ENCODE data around the gene PDLIM5.

PDLIM5 gene

DNA sequence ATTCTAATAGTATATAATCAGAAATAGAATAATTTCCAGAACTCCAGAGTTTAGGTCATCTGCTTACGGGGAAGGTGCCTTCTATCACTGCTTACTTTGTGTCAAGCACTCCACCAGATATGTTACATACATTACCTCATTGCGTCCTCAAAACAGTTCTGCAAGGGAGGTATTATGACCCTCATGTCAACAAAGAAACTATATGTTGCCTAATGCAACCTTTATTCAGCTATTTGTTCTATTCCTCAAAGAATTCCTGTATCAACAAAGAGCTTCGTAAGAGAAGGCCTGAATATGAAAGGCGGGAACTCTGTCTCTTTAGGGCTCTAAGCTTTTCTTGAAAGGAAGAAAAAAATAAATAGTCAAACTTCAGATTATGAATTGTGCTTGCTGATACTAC, 114.7 kb downstream of the PDLIM5 start:
- ATAC-seq (ENCODE audit: low read depth) (no peak), DNase-seq (ENCODE audit: low spot score) (no peak)
- H3K4me1 ChIP-seq (ENCODE audit: insufficient read depth, poor library complexity, severe bottlenecking) = peaks cover 8% of the 10 kb centered on the region
- no peak overlapping the region for H3K4me3 ChIP-seq (ENCODE audit: severe bottlenecking)
- no peaks in the 10 kb centered on the region for H3K9me3 ChIP-seq (ENCODE audit: severe bottlenecking)
- no peaks in the 10 kb centered on the region for H3K27me3 ChIP-seq (ENCODE audit: insufficient read depth, poor library complexity, severe bottlenecking)
- no peak overlapping the region for H3K27ac ChIP-seq (ENCODE audit: poor library complexity, severe bottlenecking)
- TF ChIP-seq, protein P1, sequence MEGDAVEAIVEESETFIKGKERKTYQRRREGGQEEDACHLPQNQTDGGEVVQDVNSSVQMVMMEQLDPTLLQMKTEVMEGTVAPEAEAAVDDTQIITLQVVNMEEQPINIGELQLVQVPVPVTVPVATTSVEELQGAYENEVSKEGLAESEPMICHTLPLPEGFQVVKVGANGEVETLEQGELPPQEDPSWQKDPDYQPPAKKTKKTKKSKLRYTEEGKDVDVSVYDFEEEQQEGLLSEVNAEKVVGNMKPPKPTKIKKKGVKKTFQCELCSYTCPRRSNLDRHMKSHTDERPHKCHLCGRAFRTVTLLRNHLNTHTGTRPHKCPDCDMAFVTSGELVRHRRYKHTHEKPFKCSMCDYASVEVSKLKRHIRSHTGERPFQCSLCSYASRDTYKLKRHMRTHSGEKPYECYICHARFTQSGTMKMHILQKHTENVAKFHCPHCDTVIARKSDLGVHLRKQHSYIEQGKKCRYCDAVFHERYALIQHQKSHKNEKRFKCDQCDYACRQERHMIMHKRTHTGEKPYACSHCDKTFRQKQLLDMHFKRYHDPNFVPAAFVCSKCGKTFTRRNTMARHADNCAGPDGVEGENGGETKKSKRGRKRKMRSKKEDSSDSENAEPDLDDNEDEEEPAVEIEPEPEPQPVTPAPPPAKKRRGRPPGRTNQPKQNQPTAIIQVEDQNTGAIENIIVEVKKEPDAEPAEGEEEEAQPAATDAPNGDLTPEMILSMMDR (IDR thresholded peaks at IDR 0.05; ENCODE audit: poor library complexity, severe bottlenecking) = no peak
- H3K36me3 ChIP-seq (ENCODE audit: low read depth) = 0 out of 2 replicates have a peak, but pooled peaks cover 4% of the 10 kb centered on the region

DNA sequence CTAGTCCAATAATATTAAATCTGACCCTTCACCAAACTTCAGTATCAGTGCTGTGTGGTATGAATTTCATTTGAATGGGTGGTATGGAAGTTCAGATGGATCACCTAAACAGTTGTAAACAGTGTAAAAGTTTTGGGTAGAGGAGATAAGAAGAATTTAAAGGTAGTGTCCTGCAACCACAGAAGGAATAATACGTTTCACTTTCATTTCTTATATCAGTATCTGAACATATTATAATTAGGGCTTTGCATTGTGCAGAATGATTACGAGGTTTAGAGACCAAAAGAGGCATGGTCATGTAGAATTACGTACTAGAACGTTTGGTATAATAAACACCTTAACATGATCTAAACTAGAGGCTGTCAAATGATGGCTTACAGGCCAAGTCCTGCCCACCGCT, 116.1 kb downstream of the PDLIM5 start:
- Histone ChIP-seq H3K4me3 (ENCODE audit: severe bottlenecking) (no peak overlapping the region), H3K27me3 (ENCODE audit: insufficient read depth, poor library complexity, severe bottlenecking) (no peaks in the 10 kb centered on the region), H3K36me3 (ENCODE audit: low read depth) (peaks cover 8% of the 10 kb centered on the region; the same call in 1 of the 2 replicates), H3K27ac (ENCODE audit: poor library complexity, severe bottlenecking) (no peak overlapping the region), H3K9me3 (ENCODE audit: severe bottlenecking) (no peaks in the 10 kb centered on the region), H3K4me1 (ENCODE audit: insufficient read depth, poor library complexity, severe bottlenecking) (no peaks in the 10 kb centered on the region)
- TF ChIP-seq, protein P1 (IDR thresholded peaks at IDR 0.05; ENCODE audit: poor library complexity, severe bottlenecking) = no peak
- no peak for ATAC-seq (ENCODE audit: low read depth)
- no peak for DNase-seq (ENCODE audit: low spot score)

DNA sequence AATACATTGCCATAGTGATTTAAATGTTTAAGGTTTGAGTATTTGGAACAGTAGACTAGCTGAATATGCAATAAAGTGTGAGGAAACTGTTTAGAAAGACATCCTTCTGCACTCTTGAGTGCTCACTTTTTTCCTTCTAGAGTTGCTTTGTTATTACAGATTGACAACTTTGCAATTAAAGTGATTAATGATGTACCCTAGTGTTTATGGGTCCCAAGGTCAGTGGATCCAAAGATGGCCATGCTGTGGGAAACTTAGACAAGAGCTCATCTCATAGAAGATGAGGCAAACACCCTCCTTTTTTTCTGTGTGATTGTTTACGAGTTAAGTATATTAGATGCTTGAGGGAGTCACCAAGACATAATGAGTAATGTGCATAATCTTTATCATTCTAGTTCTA, 118.8 kb downstream of the PDLIM5 start:
- no peak overlapping the region for H3K4me3 ChIP-seq (ENCODE audit: severe bottlenecking)
- no peaks in the 10 kb centered on the region for H3K4me1 ChIP-seq (ENCODE audit: insufficient read depth, poor library complexity, severe bottlenecking)
- peaks cover 24% of the 10 kb centered on the region for H3K36me3 ChIP-seq (ENCODE audit: low read depth)
- TF ChIP-seq, protein P1 (IDR thresholded peaks at IDR 0.05; ENCODE audit: poor library complexity, severe bottlenecking) = no peak
- no peak; the same call in 2 of the 3 replicates for ATAC-seq (ENCODE audit: low read depth)
- no peak overlapping the region for H3K27ac ChIP-seq (ENCODE audit: poor library complexity, severe bottlenecking)
- no peak for DNase-seq (ENCODE audit: low spot score)
- H3K27me3 ChIP-seq (ENCODE audit: insufficient read depth, poor library complexity, severe bottlenecking) = no peaks in the 10 kb centered on the region
- no peaks in the 10 kb centered on the region for H3K9me3 ChIP-seq (ENCODE audit: severe bottlenecking)

DNA sequence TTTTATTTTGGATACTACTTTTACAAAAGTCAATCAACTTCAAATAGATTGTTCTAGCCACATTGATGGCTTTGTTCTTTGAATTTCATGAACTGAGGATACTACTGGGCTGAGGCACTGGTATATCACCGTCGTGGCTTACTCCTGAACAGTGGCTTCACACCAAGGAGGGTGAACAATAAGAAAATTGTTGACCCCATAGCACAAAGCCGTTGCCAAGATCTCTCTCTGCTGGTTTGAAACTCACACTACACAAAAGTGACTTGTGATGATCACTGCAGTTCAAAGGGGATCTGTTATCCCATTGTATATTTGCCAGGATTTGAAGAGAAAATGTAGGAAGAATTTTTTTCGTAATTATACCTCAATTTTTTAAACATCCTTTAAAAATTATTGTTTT, 119.6 kb downstream of the PDLIM5 start:
- no peaks in the 10 kb centered on the region for H3K27me3 ChIP-seq (ENCODE audit: insufficient read depth, poor library complexity, severe bottlenecking)
- TF ChIP-seq, protein P1 (IDR thresholded peaks at IDR 0.05; ENCODE audit: poor library complexity, severe bottlenecking) = no peak
- ATAC-seq (ENCODE audit: low read depth) (no peak), DNase-seq (ENCODE audit: low spot score) (no peak)
- H3K4me1 ChIP-seq (ENCODE audit: insufficient read depth, poor library complexity, severe bottlenecking) = no peaks in the 10 kb centered on the region
- no peak overlapping the region for H3K27ac ChIP-seq (ENCODE audit: poor library complexity, severe bottlenecking)
- no peaks in the 10 kb centered on the region for H3K9me3 ChIP-seq (ENCODE audit: severe bottlenecking)
- no peak overlapping the region for H3K4me3 ChIP-seq (ENCODE audit: severe bottlenecking)
- H3K36me3 ChIP-seq (ENCODE audit: low read depth) = peaks cover 31% of the 10 kb centered on the region

DNA sequence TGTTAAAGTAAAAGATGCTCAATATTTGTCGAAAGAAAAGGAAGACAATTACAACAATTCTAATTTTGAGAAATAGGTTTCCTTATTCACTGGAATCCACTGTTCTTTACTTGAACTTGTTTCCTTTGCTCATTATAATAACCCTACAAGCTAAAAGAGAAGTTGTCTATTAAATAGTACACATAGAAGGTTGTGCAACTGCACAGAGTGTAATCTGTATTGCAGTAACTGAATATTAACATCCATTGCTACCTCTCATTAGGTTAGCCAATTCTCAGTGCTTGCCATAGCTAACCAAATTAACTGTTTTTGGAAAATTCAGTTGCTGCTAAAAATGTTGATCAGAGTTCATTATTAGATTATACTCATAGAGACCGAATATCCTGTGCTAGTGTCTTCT, 120.0 kb downstream of the PDLIM5 start:
- Histone ChIP-seq H3K27me3 (ENCODE audit: insufficient read depth, poor library complexity, severe bottlenecking) (no peaks in the 10 kb centered on the region), H3K9me3 (ENCODE audit: severe bottlenecking) (no peaks in the 10 kb centered on the region), H3K4me1 (ENCODE audit: insufficient read depth, poor library complexity, severe bottlenecking) (no peaks in the 10 kb centered on the region), H3K4me3 (ENCODE audit: severe bottlenecking) (no peak overlapping the region), H3K36me3 (ENCODE audit: low read depth) (peaks cover 36% of the 10 kb centered on the region), H3K27ac (ENCODE audit: poor library complexity, severe bottlenecking) (no peak overlapping the region)
- no peak for ATAC-seq (ENCODE audit: low read depth)
- TF ChIP-seq, protein P1 (IDR thresholded peaks at IDR 0.05; ENCODE audit: poor library complexity, severe bottlenecking) = no peak
- DNase-seq (ENCODE audit: low spot score) = no peak
